Right lobe of liver (tissue), 6 donors: Measurements from ENCODE around the gene TMEM255B. TPM values are rescaled to one million over a fixed set of nuclear protein-coding genes. Genes with fewer than 3 reads are reported as not detected.

Experiments used
- ATAC-seq, 4 donors: fragments of 200-7000 bp; cut with Tn5 transposase; one replicate each; pipeline ENCODE4 v1.9.1; 2020; ENCODE audit warnings: mild to moderate bottlenecking in 4 of 4, moderate library complexity in 4 of 4
- DNase-seq, 3 donors: peaks; one replicate each; pipeline ENCODE4 v3.0.0-alpha.2; 2020
- H3K27ac ChIP-seq, 3 donors: fragments of 200-600 bp; one replicate each; pipeline ENCODE4 v1.8.0; 2022
- H3K27me3 ChIP-seq, 2 donors: fragments of 200-600 bp; one replicate each; pipeline ENCODE4 v1.8.0; 2022
- H3K36me3 ChIP-seq, 4 donors: fragments of 200-600 bp; sonication (generic) in 1 of 4; one replicate each; pipeline versions ENCODE4 v1.5.1 to v1.8.0; 2017 to 2022; ENCODE audit warnings: control low read depth in 1 of 4
- H3K4me1 ChIP-seq, 4 donors: fragments of 200-600 bp; sonication (generic) in 1 of 4; one replicate each; pipeline versions ENCODE4 v1.5.1 to v1.8.0; 2017 to 2022; ENCODE audit warnings: control low read depth in 1 of 4
- H3K4me3 ChIP-seq, 3 donors: fragments of 200-600 bp; one replicate each; pipeline ENCODE4 v1.8.0; 2022
- H3K9me3 ChIP-seq, 4 donors: fragments of 200-600 bp; sonication (generic) in 1 of 4; one replicate each; pipeline versions ENCODE4 v1.5.1 to v1.8.0; 2017 to 2022; ENCODE audit warnings: control low read depth in 1 of 4
- POLR2A ChIP-seq: fragments of 450-650 bp; IDR thresholded peaks from one replicate; pipeline ENCODE4 v1.6.1; 2017; ENCODE audit warnings: antibody characterized with exemption, mild to moderate bottlenecking
- WGBS: methylation state at CpG from one replicate; pipeline ENCODE4 v1.1.6; 2018; ENCODE audit warnings: low coverage, low lambda C conversion rate; ENCODE audit not compliant: insufficient coverage; ENCODE audit errors: missing lambda C conversion rate; 5-methylcytosine and 5-hydroxymethylcytosine counted together
- intact Hi-C, 2 donors: fragments of 100-400 bp; cut with DNase I; formaldehyde crosslinking; loops; one replicate each; pipeline versions ENCODE4 v1.11.2 to v1.14.1; 2022
- total RNA-seq, 6 experiments: library from RNA; depleted of rRNA in 2 of 6; stranded (reverse); fragments of >200 nt in 2 of 6; fragmentation: NEBNext Ultra II Directional in 3 of 6; extraction: Animal tissue kit (Norgen Biotek cat#: 25700) in 3 of 6; gene quantifications; one replicate each; pipeline versions ENCODE4 v1.1.0 to v1.2.4, GENCODE V29; 2016 to 2023
- TF ChIP-seq, protein P1 (sequence below), 4 donors: fragments of 200-600 bp in 3 of 4; fragments of 450-650 bp in 1 of 4; IDR thresholded peaks; one replicate each; pipeline versions ENCODE4 v1.5.1 to v1.8.0; 2016 to 2022; ENCODE audit warnings: antibody characterized with exemption in 4 of 4, mild to moderate bottlenecking in 2 of 4
- donor health status: DM: no; HTN: yes; CAD: no.
- donor health status: DM: no; HTN: no; CAD: no.
- donor health status: DM: no; HTN: no; CAD: no.
- donor health status: DM: no; HTN: yes; CAD: no.
- donor health status: DM: no; HTN: yes; CAD: no.

Gene TMEM255B
- total RNA-seq, 6 experiments from 2014 or later: 2.5 to 10.4 (median 6.2) TPM

DNA sequence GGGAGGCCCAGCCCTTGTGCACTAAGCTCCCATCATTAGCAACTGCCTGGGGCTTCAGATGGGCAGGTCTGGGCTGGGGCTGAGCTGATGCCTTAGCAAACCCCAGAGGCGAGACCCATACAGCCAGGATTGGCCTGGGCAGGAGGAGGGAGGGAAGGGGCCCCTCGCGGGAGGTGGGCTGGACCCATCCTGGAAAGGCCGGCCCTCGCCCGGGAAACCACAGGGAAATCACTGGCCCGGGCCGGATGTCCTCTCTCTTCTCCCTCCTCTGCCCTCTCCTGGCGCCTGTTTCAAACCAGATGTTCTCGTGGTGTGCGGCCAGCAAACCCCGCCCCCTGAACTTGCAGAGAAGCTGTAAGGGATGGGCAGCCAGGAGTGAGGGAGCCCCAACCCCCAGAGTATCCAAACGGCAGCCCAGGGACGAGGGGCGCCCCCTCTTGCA lies 43.1 kb downstream of the TMEM255B start:
- Histone ChIP-seq H3K9me3 (no peaks in the 10 kb centered on the region), H3K27ac (no peak overlapping the region), H3K27me3 (no peaks in the 10 kb centered on the region), H3K4me3 (no peak overlapping the region), H3K36me3 (no peaks in the 10 kb centered on the region), H3K4me1 (no peaks in the 10 kb centered on the region)
- no peak for TF ChIP-seq POLR2A
- TF ChIP-seq, protein P1, sequence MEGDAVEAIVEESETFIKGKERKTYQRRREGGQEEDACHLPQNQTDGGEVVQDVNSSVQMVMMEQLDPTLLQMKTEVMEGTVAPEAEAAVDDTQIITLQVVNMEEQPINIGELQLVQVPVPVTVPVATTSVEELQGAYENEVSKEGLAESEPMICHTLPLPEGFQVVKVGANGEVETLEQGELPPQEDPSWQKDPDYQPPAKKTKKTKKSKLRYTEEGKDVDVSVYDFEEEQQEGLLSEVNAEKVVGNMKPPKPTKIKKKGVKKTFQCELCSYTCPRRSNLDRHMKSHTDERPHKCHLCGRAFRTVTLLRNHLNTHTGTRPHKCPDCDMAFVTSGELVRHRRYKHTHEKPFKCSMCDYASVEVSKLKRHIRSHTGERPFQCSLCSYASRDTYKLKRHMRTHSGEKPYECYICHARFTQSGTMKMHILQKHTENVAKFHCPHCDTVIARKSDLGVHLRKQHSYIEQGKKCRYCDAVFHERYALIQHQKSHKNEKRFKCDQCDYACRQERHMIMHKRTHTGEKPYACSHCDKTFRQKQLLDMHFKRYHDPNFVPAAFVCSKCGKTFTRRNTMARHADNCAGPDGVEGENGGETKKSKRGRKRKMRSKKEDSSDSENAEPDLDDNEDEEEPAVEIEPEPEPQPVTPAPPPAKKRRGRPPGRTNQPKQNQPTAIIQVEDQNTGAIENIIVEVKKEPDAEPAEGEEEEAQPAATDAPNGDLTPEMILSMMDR (IDR thresholded peaks at IDR 0.05): no peak
- DNase-seq (no peak), ATAC-seq (peak; percentile 25 to 69 (median 48))
- intact Hi-C loops: no loop called here
- 8% methylated on average over 10 of the region's 15 CpGs for WGBS

DNA sequence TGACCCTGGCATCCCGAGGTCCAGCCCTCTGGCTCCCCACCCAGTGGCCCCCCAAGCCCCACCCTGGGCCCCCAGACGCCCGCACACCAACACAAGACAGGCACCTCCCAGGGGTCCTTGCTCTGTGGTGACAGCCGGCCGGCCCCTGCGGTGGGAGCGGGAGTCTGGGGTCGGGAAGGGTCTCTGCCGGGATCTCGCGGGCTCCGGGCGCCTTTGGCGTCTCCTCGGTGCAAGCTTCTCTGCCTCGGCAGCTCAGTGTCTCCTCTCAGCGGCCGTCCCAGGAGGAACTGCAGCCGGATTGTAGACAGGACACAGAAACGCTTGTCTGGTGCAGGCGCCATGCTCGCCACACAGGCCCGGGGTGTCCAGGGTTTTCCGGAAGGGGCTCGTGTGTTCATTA lies 43.7 kb downstream of the TMEM255B start:
- no peaks in the 10 kb centered on the region for H3K36me3 ChIP-seq
- no peaks in the 10 kb centered on the region for H3K4me1 ChIP-seq
- DNase-seq (no peak), ATAC-seq (no peak)
- H3K27ac ChIP-seq: no peak overlapping the region
- intact Hi-C loops: no loop called here
- TF ChIP-seq POLR2A: no peak
- TF ChIP-seq, protein P1 (IDR thresholded peaks at IDR 0.05): no peak
- no CpG with 5 or more reads among the region's 25 CpGs for WGBS
- no peaks in the 10 kb centered on the region for H3K27me3 ChIP-seq
- no peaks in the 10 kb centered on the region for H3K9me3 ChIP-seq
- H3K4me3 ChIP-seq: no peak overlapping the region

DNA sequence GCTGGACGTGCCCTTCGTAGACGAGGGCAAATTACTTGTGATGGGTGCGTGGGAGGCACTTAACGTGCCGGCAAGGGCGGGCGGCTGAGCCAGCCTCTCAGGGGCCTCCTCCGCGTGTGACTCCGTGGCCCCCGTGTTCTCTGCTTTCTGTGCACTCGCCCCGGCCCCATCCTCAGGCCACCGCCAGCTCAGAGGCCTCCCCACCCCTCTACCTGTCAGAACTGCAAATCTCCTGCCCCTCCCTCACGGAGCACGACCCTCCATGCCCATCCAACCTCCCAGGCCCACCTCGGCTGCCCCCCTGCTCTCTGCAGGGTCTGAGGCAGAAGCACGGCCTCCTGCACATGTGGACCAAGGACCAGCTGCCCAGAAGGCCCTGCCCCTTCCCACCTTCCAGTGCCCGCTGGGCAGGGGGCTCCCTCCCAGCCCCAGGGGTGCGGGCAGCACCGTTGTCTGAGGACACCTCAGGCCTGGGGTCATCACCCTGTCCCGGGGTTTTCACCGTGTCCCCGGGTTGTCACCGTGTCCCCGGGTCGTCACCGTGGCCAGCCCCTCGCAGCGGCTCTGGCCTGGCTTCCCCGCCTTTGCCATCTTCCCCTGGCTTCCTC lies 44.5 kb downstream of the TMEM255B start:
- no peak overlapping the region for H3K27ac ChIP-seq
- no peaks in the 10 kb centered on the region for H3K9me3 ChIP-seq
- H3K36me3 ChIP-seq: no peaks in the 10 kb centered on the region
- H3K27me3 ChIP-seq: no peaks in the 10 kb centered on the region
- no peaks in the 10 kb centered on the region for H3K4me1 ChIP-seq
- DNase-seq: no peak
- H3K4me3 ChIP-seq: no peak overlapping the region
- intact Hi-C loops: no loop called here
- no peak for TF ChIP-seq POLR2A
- TF ChIP-seq, protein P1 (IDR thresholded peaks at IDR 0.05): no peak
- no peak for ATAC-seq
- WGBS: 78% methylated on average over 17 of the region's 32 CpGs

DNA sequence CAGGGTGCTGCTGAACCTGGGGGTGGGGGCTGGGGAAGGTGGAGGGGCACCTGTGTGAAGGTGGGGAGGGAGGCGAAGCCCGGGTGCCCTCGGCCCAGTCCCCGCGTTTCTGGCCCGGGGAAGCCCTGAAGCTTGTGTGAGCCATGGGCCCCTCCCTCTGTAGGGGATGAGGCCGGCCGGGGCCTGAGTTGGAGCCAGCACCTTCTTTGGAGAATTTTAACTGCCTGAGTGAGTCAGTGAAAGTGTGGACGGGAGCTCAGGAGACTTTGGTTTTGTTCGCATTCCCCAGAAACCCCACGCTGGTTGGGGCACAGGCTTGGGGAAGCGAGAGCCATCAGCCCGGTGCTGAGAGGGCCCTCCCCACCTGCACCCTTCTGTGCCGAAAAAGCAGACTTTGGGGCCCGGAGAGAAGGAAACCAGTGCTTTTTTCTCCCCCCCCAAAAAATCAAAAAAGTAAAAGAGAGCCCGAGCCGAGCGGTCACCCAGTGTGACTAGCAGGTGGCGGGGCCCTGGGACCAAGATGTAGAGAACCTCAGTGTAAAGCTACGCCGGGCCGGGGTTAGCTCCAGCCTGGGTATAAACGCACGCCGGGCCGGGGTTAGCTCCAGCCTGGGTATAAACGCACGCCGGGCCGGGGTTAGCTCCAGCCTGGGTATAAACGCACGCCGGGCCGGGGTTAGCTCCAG lies 45.1 kb downstream of the TMEM255B start:
- ATAC-seq: no peak
- TF ChIP-seq POLR2A: no peak
- TF ChIP-seq, protein P1 (IDR thresholded peaks at IDR 0.05): no peak
- WGBS: 83% methylated on average over 13 of the region's 34 CpGs
- H3K27ac ChIP-seq: no peak overlapping the region
- intact Hi-C loops: no loop called here
- H3K9me3 ChIP-seq: no peaks in the 10 kb centered on the region
- no peak overlapping the region for H3K4me3 ChIP-seq
- H3K4me1 ChIP-seq: no peaks in the 10 kb centered on the region
- H3K36me3 ChIP-seq: no peaks in the 10 kb centered on the region
- DNase-seq: peak in 1 of 3 donors; percentile 35
- no peaks in the 10 kb centered on the region for H3K27me3 ChIP-seq
